ENCODE data around the gene LEF1. TPM values are rescaled to one million over a fixed set of nuclear protein-coding genes. Genes with fewer than 3 reads are reported as not detected.
"Not testable (repeated sequence)": the region's sequence is repeated elsewhere in the genome, so short reads cannot be mapped to it uniquely, and the experiment has no call there.

The LEF1 gene
- total RNA-seq, 1 donor from 2014 or later = 76.6 TPM

GRCh38 chr4:108018884-108019187 lies 149.9 kb downstream of the LEF1 start:
- no peak for TF ChIP-seq CTCF (IDR thresholded peaks at IDR 0.05; ENCODE audit: unreplicated experiment)
- peaks cover 46% of the 10 kb centered on the region for H3K36me3 Mint-ChIP-seq

GRCh38 chr4:108018040-108018883 lies 150.5 kb downstream of the LEF1 start:
- Mint-ChIP-seq H3K27ac (no peak overlapping the region), H3K9me3 (no peaks in the 10 kb centered on the region), H3K4me1 (peaks cover 2% of the 10 kb centered on the region), H3K4me3 (no peak overlapping the region), H3K27me3 (ENCODE audit: low read depth) (no peaks in the 10 kb centered on the region), H3K36me3 (peaks cover 44% of the 10 kb centered on the region)
- DNase-seq (ENCODE audit: low spot score in 2 of 2, unreplicated experiment in 2 of 2) = peak; percentile 55 to 88
- peak; percentile 87 for TF ChIP-seq CTCF (IDR thresholded peaks at IDR 0.05; ENCODE audit: unreplicated experiment)

More at GRCh38 chr4:108018884-108019187, 149.9 kb downstream of the LEF1 start:
- Mint-ChIP-seq H3K4me3 (no peak overlapping the region), H3K4me1 (peaks cover 2% of the 10 kb centered on the region), H3K9me3 (no peaks in the 10 kb centered on the region), H3K27ac (no peak overlapping the region), H3K27me3 (ENCODE audit: low read depth) (no peaks in the 10 kb centered on the region)
- no peak for DNase-seq (ENCODE audit: low spot score in 2 of 2, unreplicated experiment in 2 of 2)

GRCh38 chr4:108013955-108014354 lies 154.8 kb downstream of the LEF1 start:
- Mint-ChIP-seq H3K36me3 (peaks cover 53% of the 10 kb centered on the region), H3K4me1 (no peaks in the 10 kb centered on the region), H3K27me3 (ENCODE audit: low read depth) (no peaks in the 10 kb centered on the region), H3K4me3 (no peak overlapping the region), H3K9me3 (peaks cover 4% of the 10 kb centered on the region), H3K27ac (no peak overlapping the region)
- DNase-seq (ENCODE audit: low spot score in 2 of 2, unreplicated experiment in 2 of 2) = no peak
- TF ChIP-seq CTCF (IDR thresholded peaks at IDR 0.05; ENCODE audit: unreplicated experiment) = no peak

- Mint-ChIP-seq H3K9me3 (peaks cover 4% of the 10 kb centered on the region), H3K36me3 (peaks cover 53% of the 10 kb centered on the region), H3K27ac (no peak overlapping the region), H3K4me1 (no peaks in the 10 kb centered on the region), H3K27me3 (ENCODE audit: low read depth) (no peaks in the 10 kb centered on the region), H3K4me3 (no peak overlapping the region)
- no peak for TF ChIP-seq CTCF (IDR thresholded peaks at IDR 0.05; ENCODE audit: unreplicated experiment)
- no peak for DNase-seq (ENCODE audit: low spot score in 2 of 2, unreplicated experiment in 2 of 2)
These were observed 155.4 kb downstream of the LEF1 start for GRCh38 chr4:108013327-108013726.

GRCh38 chr4:108012382-108012781 lies 156.3 kb downstream of the LEF1 start:
- H3K9me3 Mint-ChIP-seq; H3K27me3 Mint-ChIP-seq (ENCODE audit: low read depth); H3K27ac Mint-ChIP-seq; DNase-seq (ENCODE audit: low spot score in 2 of 2, unreplicated experiment in 2 of 2); H3K4me3 Mint-ChIP-seq; H3K4me1 Mint-ChIP-seq: not testable (repeated sequence)
- peaks cover 51% of the 10 kb centered on the region for H3K36me3 Mint-ChIP-seq

GRCh38 chr4:108010167-108010566 lies 158.6 kb downstream of the LEF1 start:
- H3K36me3 Mint-ChIP-seq = peaks cover 40% of the 10 kb centered on the region
- TF ChIP-seq CTCF (IDR thresholded peaks at IDR 0.05; ENCODE audit: unreplicated experiment) = no peak
- no peaks in the 10 kb centered on the region for H3K27me3 Mint-ChIP-seq (ENCODE audit: low read depth)
- H3K27ac Mint-ChIP-seq = no peak overlapping the region
- no peaks in the 10 kb centered on the region for H3K4me1 Mint-ChIP-seq
- no peak overlapping the region for H3K4me3 Mint-ChIP-seq
- DNase-seq (ENCODE audit: low spot score in 2 of 2, unreplicated experiment in 2 of 2) = no peak
- peaks cover 4% of the 10 kb centered on the region for H3K9me3 Mint-ChIP-seq

All from mesothelial cell of epicardium (in vitro differentiated cells).